ENCODE measurements around the gene KLHL40.

- TF ChIP-seq POLR2A (IDR thresholded peaks at IDR 0.05): no peak
- no peak for TF ChIP-seq CTCF (IDR thresholded peaks at IDR 0.05)
- no peak for TF ChIP-seq EP300 (IDR thresholded peaks at IDR 0.05)
Observed at GRCh38 chr3:42723219-42723618, 37.9 kb downstream of the KLHL40 start.
